GM19193 (cell line): Measurements from ENCODE around the gene FRAT1.

ENCODE experiments used
- POLR2A ChIP-seq: IDR thresholded peaks from 4 replicates; pipeline ENCODE4 v1.6.1; 2011; ENCODE audit not compliant: insufficient read depth, insufficient read length; ENCODE audit errors: extremely low read depth

FRAT1 gene

DNA sequence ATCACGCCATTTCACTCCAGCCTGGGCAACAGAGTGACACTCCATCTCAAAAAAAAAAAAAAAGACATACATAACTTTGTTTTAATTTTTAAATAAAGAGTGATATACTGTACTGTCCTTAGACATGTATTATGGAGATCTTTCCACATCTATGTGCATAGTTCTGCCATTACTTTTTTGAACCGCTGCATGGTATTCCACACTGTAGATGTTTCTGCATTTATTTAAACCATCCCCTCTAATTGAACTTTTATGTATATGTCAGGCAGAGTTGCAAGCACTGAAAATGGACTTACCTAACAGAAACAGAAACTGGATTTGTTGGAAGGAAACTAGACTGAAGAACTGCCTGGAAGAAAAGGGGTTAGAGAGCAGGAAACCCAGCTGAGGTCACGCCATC lies 18.1 kb upstream of the FRAT1 start:
- no peak for TF ChIP-seq POLR2A

DNA sequence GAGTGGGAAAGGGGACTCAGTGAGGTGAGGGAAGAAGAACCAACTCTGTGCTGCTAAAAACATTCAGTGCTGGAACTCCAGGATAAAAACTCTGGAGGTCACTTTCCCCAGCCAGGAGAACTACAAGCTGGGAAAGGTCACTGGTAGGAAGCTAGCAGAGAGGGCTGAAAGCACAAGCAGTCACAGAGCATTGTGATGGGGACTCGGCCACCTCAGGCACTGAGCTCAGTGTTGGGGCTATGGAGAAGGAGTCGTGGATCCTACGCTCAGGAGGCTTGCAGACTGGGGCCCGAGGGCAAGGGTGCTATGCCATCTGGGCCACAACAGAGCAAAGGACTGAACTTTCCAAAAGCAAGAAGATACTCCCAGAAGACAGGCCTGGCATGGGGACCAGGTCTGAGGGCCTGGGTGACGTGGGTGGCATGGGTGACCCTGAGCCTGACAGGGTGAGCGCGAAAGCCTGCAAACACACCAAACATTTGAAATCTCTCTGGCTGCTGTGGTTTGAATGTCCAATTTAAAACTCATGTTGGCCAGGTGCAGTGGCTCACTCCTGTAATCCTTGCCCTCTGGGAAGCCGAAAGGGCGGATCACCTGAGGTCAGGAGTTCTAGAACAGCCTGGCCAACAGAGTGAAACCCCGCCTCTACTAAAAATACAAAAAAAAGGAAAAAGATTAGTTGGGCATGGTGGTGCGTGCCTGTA lies 16.8 kb upstream of the FRAT1 start:
- TF ChIP-seq POLR2A = no peak

DNA sequence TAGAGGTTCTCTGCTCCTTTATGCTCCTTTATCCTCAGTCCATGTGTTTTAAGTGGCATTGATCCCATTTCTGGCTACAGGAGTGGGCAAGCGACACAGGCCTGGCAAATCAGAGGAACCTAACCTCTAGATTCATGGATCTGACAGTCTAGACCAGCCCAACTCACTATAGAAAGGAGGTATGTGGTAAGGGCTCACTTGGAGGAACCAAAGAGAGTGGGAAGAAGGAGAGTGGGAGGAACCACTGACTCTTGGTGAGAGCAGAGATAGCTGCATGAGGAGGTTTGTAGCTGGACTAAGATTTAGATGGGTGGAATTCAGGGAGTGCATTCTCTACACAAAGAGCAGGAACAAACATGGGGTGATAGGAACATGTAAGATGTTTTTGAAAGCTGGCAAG lies 11.6 kb upstream of the FRAT1 start:
- no peak for TF ChIP-seq POLR2A

DNA sequence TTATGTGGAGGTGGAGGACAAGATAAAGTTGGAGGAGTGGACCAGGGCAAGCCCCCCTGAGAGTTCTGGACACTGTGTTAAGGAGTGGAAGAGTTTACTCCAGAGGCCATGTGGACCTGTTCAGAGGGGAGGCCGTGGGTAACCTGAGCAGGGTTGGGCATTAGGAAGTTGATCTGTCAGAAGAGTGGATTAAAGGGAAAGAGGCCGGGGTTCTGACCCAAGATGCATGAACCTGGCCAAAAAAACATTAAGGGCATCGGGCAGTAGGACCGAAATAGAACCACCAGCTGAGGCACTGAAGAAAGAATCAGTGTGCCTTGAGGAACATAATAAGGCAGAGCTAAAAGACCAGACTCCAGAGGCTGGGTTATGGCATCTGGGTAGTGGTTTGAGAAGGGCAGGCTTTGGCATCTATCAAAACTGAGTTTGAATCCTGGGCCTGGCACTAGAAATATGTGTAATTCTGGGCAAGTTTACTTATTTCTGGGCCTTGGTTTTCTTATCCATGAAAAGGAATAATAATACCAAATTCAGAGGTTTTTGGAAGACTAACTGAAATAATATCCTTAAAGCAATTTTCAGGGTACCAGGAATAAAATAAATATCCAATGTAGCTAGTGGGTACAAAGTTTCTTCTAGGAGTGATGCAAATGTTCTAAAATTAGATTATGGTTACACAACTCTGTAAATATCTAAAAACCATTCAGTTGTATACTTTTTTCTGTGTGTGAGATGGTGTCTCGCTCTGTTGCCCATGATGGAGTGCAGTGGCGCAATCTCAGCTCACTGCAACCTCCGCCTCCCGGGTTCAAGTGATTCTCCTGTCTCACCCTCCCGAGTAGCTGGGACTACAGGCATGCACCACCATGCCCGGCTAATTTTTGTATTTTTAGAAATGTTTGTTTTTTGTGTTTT lies 10.9 kb upstream of the FRAT1 start:
- no peak for TF ChIP-seq POLR2A

DNA sequence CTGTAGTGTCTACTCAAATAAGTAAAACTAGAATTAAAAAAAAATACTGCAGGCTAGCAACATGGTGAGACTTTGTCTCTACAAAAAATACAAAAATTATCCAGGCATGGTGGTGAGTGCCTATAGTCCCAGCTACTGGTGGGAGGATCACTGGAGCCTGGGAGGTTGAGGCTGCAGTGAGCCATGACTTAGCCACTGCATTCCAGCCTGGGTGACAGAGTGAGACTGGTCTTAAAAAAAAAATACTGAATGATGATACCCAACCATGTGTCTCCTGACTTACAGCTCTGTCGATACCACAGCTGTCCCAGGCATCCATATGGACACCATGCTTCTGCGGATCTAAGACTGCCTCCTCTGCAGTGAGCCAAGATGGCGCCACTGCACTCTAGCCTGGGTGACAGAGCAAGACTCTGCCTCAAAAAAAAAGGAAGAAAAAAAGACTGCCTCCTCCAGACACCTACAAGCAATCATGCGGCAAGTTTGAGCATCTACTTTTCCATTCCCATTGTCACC lies 7.9 kb upstream of the FRAT1 start:
- TF ChIP-seq POLR2A = no peak

DNA sequence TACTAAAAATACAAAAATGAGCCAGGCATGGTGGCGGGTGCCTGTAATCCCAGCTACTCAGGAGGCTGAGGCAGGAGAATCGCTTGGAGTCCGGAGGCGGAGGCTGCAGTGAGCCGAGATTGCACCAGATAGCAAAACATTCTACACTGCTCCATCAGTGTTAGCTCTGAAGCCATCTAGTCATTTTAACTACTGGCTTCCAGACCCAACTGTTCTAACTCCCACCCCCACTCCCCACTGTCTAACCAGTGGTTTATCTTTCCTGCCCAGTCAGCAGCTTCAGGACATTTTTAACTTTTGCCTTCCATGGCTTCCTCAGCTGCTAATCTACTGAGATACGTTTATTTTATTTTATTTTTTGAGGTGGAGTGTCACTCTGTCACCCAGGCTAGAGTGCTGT lies 6.2 kb upstream of the FRAT1 start:
- TF ChIP-seq POLR2A = no peak

DNA sequence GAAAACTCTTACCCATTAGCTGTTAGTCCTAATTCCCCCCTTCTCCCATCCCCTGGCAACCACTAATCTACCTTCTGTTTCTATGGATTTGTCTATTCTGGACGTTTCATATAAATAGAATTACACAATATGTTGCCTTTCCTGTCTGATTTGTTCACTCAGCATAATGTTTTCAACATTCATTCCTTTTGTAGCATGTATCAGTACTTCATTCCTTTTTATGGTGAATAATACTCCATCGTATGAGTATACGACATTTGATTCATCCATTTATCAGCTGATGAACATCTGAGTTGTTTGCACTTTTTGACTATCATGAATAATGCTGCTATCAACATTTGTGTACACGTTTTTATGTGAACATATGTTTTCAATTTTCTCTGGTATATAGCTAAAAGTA lies 4.4 kb upstream of the FRAT1 start:
- no peak for TF ChIP-seq POLR2A

DNA sequence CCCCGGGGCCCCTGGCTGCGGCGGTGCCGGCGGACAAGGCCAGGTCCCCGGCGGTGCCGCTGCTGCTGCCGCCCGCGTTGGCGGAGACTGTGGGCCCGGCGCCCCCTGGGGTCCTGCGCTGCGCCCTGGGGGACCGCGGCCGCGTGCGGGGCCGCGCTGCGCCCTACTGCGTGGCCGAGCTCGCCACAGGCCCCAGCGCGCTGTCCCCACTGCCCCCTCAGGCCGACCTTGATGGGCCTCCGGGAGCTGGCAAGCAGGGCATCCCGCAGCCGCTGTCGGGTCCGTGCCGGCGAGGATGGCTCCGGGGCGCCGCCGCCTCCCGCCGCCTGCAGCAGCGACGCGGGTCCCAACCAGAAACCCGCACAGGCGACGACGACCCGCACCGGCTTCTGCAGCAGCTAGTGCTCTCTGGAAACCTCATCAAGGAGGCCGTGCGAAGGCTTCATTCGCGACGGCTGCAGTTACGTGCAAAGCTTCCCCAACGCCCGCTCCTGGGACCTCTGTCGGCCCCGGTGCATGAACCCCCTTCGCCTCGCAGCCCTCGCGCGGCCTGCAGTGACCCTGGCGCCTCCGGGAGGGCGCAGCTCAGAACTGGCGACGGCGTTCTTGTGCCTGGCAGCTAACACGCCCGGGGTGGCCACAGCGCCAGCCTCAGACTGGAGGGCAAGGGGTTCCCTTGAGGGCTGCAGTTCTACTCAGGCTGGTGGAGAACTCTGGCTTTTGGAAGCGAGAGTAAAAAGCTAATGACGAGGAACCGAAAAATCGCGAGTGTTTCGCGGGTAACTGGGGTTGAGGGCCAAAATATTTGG lies 804 bp downstream of the FRAT1 start:
- TF ChIP-seq POLR2A = no peak

DNA sequence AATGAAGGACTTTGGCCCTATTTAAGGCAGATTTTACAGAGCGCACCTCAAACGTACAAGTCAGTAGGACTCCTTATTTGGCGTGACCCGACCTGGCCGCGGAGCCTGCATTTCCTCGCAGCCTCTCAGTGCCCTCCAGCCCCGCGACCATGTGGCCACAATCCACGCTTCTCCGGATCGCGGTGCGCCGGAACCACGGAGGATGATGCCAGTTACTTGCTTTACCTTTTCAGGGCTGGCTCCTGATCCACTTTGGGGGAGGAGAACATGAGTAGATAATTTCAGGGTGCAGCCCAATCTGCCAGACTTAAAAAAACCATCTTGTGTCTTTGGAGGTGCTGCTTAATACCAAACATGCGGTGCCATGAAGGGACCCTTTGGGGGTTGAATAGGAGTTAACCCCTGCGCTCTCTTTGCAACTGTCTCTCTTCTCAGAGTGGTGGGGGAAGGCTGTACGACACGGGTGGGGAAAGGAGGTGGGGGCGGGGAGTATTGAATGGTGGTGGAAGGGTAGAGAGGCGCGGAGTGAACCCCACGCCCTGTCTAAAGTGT lies 1.5 kb downstream of the FRAT1 start:
- no peak for TF ChIP-seq POLR2A

DNA sequence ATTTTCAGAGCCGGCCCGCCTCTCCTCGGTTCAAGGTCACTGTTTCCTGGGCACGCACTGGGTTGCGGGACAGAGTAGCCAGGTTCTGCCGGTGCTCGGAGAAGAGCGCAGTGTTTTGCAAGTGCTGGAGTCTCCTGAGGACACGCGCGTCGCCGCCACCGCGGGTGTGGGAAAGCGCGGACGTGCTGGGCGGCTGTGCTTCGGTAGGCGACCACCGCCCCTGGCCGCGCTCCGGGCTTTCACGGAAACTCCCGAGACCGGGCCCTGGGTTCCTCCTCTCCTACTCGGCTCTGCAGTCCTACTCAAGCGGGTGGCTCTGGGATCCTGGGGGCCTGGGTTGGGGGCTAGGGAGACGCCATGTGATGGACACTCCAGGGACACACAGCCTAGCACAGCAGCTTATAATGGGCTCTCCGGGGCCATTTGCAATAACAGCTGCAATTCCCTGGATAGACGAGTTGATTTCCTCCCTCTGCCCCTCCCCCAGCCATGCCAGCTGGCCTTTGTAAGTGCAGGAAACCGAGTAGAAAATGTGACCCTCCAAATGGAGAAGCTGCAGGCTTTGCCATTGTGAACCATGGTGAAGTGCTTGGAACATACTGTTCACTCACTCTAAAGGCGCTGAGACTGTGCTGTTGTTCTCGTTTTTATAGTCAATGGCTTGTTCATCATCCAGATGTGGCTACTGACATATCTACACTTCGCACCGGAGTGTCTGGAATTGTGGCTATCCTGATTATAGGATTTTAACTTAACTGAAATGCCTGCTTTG lies 2.1 kb downstream of the FRAT1 start:
- no peak for TF ChIP-seq POLR2A

DNA sequence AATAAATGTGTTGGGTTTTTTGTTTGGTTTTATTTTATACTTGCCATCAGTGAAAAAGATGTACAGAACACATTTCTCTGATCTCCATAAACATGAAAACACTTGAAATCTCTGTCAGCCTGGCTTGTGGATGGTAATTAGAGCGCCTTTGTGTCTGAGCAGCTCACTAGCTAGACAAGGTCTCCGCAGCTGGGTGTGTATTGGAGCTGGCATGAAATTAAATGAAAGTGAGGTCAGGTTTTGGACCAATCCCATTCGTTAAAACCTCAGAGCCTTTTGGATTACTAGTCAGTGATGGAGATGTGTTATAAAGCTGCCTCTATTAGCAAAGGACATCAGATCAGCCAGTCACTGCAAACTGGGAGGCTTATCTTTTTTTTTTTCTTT lies 2.7 kb downstream of the FRAT1 start:
- no peak for TF ChIP-seq POLR2A

DNA sequence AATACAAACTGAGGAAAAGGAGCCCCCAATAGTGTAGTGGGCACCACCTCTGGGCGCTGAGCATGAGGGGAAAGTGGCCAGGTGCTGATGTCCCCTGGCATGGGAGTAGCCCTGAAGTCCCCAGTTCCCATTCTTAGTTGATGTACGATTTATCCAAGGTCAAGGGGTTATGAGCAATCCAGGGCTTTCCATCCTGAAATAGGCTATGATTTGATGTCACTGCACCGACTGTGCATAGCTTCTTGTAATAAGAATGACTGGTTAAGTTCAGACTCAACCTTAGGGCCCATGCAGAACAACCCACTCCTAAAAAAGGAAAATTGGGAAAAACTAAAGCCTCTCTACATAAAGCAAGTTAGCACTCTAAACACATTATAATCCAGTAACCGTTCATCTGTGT lies 4.4 kb downstream of the FRAT1 start:
- TF ChIP-seq POLR2A = no peak

DNA sequence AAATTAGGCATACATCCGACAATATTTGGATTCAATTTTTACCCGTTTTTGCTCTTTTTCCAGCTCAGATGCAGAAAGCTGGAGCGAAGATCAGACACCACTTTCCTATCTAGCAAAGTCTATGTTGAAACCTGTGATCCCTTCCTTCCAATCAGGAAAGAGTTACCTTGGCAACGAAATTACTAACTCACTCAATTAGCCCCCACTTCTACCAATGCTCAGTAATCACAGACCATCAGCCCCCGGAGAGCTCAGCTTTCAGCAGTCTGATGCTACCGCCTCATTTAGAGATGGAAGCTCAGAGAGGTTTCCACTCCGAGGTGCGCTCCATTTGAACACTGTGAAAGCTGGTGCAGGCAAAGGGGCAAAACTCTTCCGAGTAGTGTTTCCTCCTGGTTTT lies 6.7 kb downstream of the FRAT1 start:
- TF ChIP-seq POLR2A = no peak

DNA sequence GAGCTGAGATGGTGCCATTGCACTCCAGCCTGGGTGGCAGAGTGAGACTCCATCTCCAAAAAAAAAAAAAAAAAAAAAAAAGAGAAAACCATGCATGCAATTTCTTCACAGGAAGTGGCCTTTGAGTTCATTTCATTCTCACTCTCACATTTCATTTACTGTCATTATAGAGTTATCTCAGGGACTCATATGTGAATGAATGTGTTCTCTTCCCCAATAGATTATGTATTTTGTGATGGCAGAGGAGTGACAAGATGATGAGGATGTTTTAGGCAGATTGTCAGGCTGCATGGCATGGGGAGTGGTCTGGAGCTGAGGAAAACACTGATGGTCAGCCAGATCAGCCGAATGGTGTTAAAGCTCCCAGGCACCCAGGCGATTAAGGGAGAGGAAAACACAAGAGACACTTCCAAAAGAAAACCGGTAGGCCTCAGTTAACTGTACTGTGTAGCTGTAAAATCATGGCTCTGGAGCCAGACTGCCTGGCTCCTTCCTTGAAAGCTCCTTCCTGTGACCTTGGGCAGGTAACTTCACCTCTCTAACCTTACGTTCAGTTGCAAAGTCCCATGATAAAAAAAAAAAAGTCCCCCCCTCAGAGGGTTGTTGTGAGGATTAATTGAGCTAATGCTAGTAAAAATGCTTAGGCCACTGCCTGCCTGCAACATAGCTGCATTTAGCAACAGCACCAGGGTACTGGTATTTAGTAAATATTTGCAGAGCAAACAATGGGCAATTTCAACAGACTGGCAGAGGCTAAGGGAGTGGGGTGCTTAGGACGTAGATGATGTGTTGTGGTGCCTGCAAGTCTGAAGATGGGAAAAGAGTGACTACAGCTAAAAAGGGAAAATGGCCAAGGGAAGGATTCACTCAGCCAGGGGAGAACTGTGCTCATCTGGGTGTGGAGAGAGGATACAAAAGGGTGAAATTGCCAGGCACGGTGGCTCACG lies 8.6 kb downstream of the FRAT1 start:
- TF ChIP-seq POLR2A = no peak
